HepG2 (cell line): ENCODE measurements around the gene MCC. TPM values are rescaled to one million over a fixed set of nuclear protein-coding genes. Genes with fewer than 3 reads are reported as not detected.
A peak's percentile ranks its signal among the peaks of the same experiment; 100 is the strongest.

Experiments
- ATF1 ChIP-seq: IDR thresholded peaks from 2 replicates; pipeline ENCODE4 v1.6.1; 2016; ENCODE audit warnings: mild to moderate bottlenecking, control low read depth
- HDAC1 ChIP-seq: sonication (generic); formaldehyde crosslinking; IDR thresholded peaks from 2 replicates; pipeline ENCODE4 v1.5.1; 2020; ENCODE audit warnings: mild to moderate bottlenecking, missing genetic modification reagents
- HES4 ChIP-seq: sonication (generic); formaldehyde crosslinking; IDR thresholded peaks from 2 replicates; pipeline ENCODE4 v1.9.0; 2021; ENCODE audit warnings: mild to moderate bottlenecking, missing genetic modification reagents, borderline replicate concordance
- ZNF121 ChIP-seq: sonication (generic); formaldehyde crosslinking; IDR thresholded peaks from 2 replicates; pipeline ENCODE4 v1.5.0; 2020; ENCODE audit warnings: mild to moderate bottlenecking, missing genetic modification reagents
- ZNF34 ChIP-seq: sonication (generic); formaldehyde crosslinking; IDR thresholded peaks from 2 replicates; pipeline ENCODE4 v1.4.0; 2020; ENCODE audit warnings: mild to moderate bottlenecking, missing genetic modification reagents, borderline replicate concordance
- ZNF547 ChIP-seq: sonication (generic); formaldehyde crosslinking; IDR thresholded peaks from 2 replicates; pipeline ENCODE4 v1.5.1; 2020; ENCODE audit warnings: mild to moderate bottlenecking, missing genetic modification reagents
- ZNF615 ChIP-seq: sonication (generic); formaldehyde crosslinking; IDR thresholded peaks from 2 replicates; pipeline ENCODE4 v1.5.0; 2020; ENCODE audit warnings: mild to moderate bottlenecking, missing genetic modification reagents, borderline replicate concordance
- ZNF672 ChIP-seq: sonication (generic); formaldehyde crosslinking; IDR thresholded peaks from 2 replicates; pipeline ENCODE4 v1.8.1; 2022; ENCODE audit warnings: missing genetic modification reagents
- ZNF724P ChIP-seq: sonication (generic); formaldehyde crosslinking; IDR thresholded peaks from 2 replicates; pipeline ENCODE4 v1.8.0; 2022; ENCODE audit warnings: missing genetic modification reagents, borderline replicate concordance
- ZNF816 ChIP-seq: sonication (generic); formaldehyde crosslinking; IDR thresholded peaks from 2 replicates; pipeline ENCODE4 v1.8.0; 2022; ENCODE audit warnings: missing genetic modification reagents, mild to moderate bottlenecking, borderline replicate concordance
- ZNF883 ChIP-seq: sonication (generic); formaldehyde crosslinking; IDR thresholded peaks from 2 replicates; pipeline ENCODE4 v1.5.1; 2020; ENCODE audit warnings: mild to moderate bottlenecking, missing genetic modification reagents; ENCODE audit errors: not compliant biosample characterization
- polyA plus RNA-seq, 8 experiments: library from polyadenylated mRNA; depleted of rRNA in 3 of 8; stranded (reverse) in 7 of 8; unstranded in 1 of 8; fragments of >200 nt; fragmentation: Illumina TruSeq in 4 of 8; extraction: Trizol in 4 of 8; gene quantifications; 2 replicates each; pipeline versions ENCODE4 v1.2.1 to v1.2.3, GENCODE V29; 2011 to 2016; ENCODE audit warnings: low read depth in 4 of 8, missing spikeins in 1 of 8, mixed read lengths in 1 of 8; ENCODE audit not compliant: insufficient read depth in 1 of 8
- total RNA-seq, 5 experiments: library from RNA; depleted of rRNA; stranded (reverse); fragments of >200 nt; fragmentation: Illumina TruSeq; extraction: Trizol; gene quantifications; 2 replicates each; pipeline ENCODE4 v1.2.3, GENCODE V29; 2016; ENCODE audit warnings: low read depth in 1 of 5
- TF ChIP-seq, protein P1 (sequence below): IDR thresholded peaks from 2 replicates; pipeline ENCODE4 v1.6.1; 2016; ENCODE audit warnings: missing compliant biosample characterization, missing genetic modification reagents, borderline replicate concordance
- TF ChIP-seq, protein P2 (sequence below): IDR thresholded peaks from 2 replicates; pipeline ENCODE4 v1.6.1; 2016; ENCODE audit warnings: missing compliant biosample characterization, missing genetic modification reagents, borderline replicate concordance
- TF ChIP-seq, protein P3 (sequence below): sonication (generic); formaldehyde crosslinking; conservative IDR thresholded peaks from 2 replicates; pipeline ENCODE4 v1.4.0; 2020; ENCODE audit warnings: missing genetic modification reagents
- TF ChIP-seq, protein P4 (sequence below): sonication (generic); formaldehyde crosslinking; IDR thresholded peaks from 2 replicates; pipeline ENCODE4 v1.4.0; 2020; ENCODE audit warnings: missing genetic modification reagents
- TF ChIP-seq, protein P5 (sequence below), 2 experiments: sonication (generic) in 1 of 2; formaldehyde crosslinking in 1 of 2; IDR thresholded peaks; 2 replicates each; pipeline versions ENCODE4 v1.6.1 to v1.9.0; 2014 to 2022; ENCODE audit warnings: antibody characterized with exemption in 1 of 2, borderline replicate concordance in 1 of 2, inconsistent platforms in 1 of 2, low read depth in 1 of 2, missing genetic modification reagents in 1 of 2

The MCC gene
- total and polyA plus RNA-seq, 2 of the 13 experiments (the other 11 are each of a cell fraction or from before 2014, with no cell fraction given), result 0.55 to 2.4 TPM

DNA sequence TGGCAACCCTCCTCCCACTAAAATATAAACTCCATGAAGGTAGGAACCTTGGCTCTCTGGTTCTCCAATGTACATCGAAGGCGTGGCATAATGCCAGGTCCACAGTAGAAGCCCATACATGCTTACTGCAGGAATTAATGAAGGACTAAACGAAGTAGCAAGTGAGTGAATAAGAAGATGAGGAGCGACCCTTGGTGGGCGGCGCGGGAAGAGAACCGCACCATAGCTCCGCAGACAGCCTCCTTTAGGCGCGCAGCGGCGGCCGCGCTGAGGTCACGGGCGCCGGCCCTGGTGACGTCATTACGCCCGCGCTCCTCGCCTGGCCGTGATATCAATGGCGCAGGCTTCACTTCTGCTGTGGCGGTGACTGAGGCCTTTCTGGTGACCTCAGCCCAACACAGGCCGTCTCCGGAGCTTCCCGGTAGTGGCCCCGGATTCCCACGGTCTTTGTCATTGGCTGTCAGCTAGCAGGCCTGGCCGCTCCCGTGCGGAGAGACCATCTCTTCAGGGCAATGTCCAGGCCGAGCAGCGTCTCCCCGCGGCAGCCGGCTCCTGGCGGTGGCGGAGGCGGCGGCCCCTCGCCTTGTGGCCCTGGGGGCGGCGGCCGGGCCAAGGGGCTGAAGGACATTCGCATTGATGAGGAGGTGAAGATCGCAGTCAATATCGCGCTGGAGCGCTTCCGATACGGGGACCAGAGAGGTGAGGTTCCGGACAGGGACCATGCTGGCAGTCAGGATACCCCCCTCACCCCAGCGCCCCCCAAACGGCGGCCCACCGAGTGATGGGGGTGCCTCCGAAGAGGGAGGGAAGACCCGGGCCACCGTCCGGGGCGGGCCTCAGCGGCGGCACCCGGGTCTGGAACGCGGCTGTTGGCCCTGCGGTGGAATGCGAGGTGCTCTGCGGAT, 25.4 kb upstream of the MCC start, which contains the start of gene YTHDC2 (continued):
- TF ChIP-seq, protein P1, sequence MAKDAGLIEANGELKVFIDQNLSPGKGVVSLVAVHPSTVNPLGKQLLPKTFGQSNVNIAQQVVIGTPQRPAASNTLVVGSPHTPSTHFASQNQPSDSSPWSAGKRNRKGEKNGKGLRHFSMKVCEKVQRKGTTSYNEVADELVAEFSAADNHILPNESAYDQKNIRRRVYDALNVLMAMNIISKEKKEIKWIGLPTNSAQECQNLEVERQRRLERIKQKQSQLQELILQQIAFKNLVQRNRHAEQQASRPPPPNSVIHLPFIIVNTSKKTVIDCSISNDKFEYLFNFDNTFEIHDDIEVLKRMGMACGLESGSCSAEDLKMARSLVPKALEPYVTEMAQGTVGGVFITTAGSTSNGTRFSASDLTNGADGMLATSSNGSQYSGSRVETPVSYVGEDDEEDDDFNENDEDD (CRISPR knock-in tag), result peak; percentile 81; the same call in 1 of the 2 replicates
- TF ChIP-seq, protein P2, sequence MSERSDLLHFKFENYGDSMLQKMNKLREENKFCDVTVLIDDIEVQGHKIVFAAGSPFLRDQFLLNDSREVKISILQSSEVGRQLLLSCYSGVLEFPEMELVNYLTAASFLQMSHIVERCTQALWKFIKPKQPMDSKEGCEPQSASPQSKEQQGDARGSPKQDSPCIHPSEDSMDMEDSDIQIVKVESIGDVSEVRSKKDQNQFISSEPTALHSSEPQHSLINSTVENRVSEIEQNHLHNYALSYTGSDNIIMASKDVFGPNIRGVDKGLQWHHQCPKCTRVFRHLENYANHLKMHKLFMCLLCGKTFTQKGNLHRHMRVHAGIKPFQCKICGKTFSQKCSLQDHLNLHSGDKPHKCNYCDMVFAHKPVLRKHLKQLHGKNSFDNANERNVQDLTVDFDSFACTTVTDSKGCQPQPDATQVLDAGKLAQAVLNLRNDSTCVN (CRISPR knock-in tag), result no peak
- TF ChIP-seq, protein P3, sequence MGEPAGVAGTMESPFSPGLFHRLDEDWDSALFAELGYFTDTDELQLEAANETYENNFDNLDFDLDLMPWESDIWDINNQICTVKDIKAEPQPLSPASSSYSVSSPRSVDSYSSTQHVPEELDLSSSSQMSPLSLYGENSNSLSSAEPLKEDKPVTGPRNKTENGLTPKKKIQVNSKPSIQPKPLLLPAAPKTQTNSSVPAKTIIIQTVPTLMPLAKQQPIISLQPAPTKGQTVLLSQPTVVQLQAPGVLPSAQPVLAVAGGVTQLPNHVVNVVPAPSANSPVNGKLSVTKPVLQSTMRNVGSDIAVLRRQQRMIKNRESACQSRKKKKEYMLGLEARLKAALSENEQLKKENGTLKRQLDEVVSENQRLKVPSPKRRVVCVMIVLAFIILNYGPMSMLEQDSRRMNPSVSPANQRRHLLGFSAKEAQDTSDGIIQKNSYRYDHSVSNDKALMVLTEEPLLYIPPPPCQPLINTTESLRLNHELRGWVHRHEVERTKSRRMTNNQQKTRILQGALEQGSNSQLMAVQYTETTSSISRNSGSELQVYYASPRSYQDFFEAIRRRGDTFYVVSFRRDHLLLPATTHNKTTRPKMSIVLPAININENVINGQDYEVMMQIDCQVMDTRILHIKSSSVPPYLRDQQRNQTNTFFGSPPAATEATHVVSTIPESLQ, result no peak
- TF ChIP-seq ZNF724P (CRISPR knock-in tag) (no peak), ZNF672 (CRISPR knock-in tag) (no peak), ZNF816 (no peak), ZNF883 (CRISPR knock-in tag) (no peak), ZNF121 (CRISPR knock-in tag) (no peak), ZNF547 (peak; percentile 84), HES4 (peak; percentile 69; the same call in 1 of the 2 replicates), ZNF615 (CRISPR knock-in tag) (no peak), ZNF34 (no peak), ATF1 (CRISPR knock-in tag) (peak; percentile 93), HDAC1 (CRISPR knock-in tag) (peak; percentile 57; the same call in 1 of the 2 replicates)
- TF ChIP-seq, protein P4, sequence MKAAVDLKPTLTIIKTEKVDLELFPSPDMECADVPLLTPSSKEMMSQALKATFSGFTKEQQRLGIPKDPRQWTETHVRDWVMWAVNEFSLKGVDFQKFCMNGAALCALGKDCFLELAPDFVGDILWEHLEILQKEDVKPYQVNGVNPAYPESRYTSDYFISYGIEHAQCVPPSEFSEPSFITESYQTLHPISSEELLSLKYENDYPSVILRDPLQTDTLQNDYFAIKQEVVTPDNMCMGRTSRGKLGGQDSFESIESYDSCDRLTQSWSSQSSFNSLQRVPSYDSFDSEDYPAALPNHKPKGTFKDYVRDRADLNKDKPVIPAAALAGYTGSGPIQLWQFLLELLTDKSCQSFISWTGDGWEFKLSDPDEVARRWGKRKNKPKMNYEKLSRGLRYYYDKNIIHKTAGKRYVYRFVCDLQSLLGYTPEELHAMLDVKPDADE, result no peak
- TF ChIP-seq, protein P5, sequence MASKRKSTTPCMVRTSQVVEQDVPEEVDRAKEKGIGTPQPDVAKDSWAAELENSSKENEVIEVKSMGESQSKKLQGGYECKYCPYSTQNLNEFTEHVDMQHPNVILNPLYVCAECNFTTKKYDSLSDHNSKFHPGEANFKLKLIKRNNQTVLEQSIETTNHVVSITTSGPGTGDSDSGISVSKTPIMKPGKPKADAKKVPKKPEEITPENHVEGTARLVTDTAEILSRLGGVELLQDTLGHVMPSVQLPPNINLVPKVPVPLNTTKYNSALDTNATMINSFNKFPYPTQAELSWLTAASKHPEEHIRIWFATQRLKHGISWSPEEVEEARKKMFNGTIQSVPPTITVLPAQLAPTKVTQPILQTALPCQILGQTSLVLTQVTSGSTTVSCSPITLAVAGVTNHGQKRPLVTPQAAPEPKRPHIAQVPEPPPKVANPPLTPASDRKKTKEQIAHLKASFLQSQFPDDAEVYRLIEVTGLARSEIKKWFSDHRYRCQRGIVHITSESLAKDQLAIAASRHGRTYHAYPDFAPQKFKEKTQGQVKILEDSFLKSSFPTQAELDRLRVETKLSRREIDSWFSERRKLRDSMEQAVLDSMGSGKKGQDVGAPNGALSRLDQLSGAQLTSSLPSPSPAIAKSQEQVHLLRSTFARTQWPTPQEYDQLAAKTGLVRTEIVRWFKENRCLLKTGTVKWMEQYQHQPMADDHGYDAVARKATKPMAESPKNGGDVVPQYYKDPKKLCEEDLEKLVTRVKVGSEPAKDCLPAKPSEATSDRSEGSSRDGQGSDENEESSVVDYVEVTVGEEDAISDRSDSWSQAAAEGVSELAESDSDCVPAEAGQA (IDR thresholded peaks at IDR 0.05; ENCODE audit: low read depth), result peak; percentile 96
- TF ChIP-seq, protein P5 (CRISPR knock-in tag; IDR thresholded peaks at IDR 0.05; ENCODE audit: borderline replicate concordance), result no peak; the same call in 1 of the 2 replicates
